Kidney capillary endothelial cell (primary cell): ENCODE data around the gene DAAM1.

Experiments
- DNase-seq: peaks from one replicate; pipeline ENCODE4 v3.0.0-alpha.2; 2018; ENCODE audit warnings: low spot score

Gene DAAM1

GRCh38 chr14:59341858-59342477 lies 153.5 kb downstream of the DAAM1 start:
- DNase-seq = no peak

GRCh38 chr14:59342516-59343484 lies 154.3 kb downstream of the DAAM1 start:
- no peak for DNase-seq

GRCh38 chr14:59343585-59343984 lies 155.1 kb downstream of the DAAM1 start:
- DNase-seq = no peak

GRCh38 chr14:59344016-59344415 lies 155.5 kb downstream of the DAAM1 start:
- no peak for DNase-seq

- DNase-seq = no peak
Observed at GRCh38 chr14:59344691-59345455, 156.4 kb downstream of the DAAM1 start.

GRCh38 chr14:59346329-59346728 lies 157.9 kb downstream of the DAAM1 start:
- DNase-seq = no peak

- no peak for DNase-seq
Observed at GRCh38 chr14:59346796-59347510, 158.5 kb downstream of the DAAM1 start.

- no peak for DNase-seq
Observed at GRCh38 chr14:59347511-59347900, 159.0 kb downstream of the DAAM1 start.

- no peak for DNase-seq
Observed at GRCh38 chr14:59347915-59348314, 159.4 kb downstream of the DAAM1 start.

GRCh38 chr14:59349258-59349701 lies 160.8 kb downstream of the DAAM1 start:
- DNase-seq = no peak

- DNase-seq = no peak
Observed at GRCh38 chr14:59352961-59353360, 164.5 kb downstream of the DAAM1 start.

- DNase-seq = no peak
Observed at GRCh38 chr14:59354666-59355065, 166.2 kb downstream of the DAAM1 start.

- no peak for DNase-seq
Observed at GRCh38 chr14:59355091-59355490, 166.6 kb downstream of the DAAM1 start.

GRCh38 chr14:59356312-59356711 lies 167.8 kb downstream of the DAAM1 start:
- no peak for DNase-seq

- DNase-seq = no peak
Observed at GRCh38 chr14:59356767-59357166, 168.3 kb downstream of the DAAM1 start.

GRCh38 chr14:59358102-59358501 lies 169.6 kb downstream of the DAAM1 start:
- no peak for DNase-seq

GRCh38 chr14:59358784-59359183 lies 170.3 kb downstream of the DAAM1 start:
- no peak for DNase-seq

GRCh38 chr14:59359431-59360124 lies 171.1 kb downstream of the DAAM1 start:
- no peak for DNase-seq

GRCh38 chr14:59360233-59360632 lies 171.8 kb downstream of the DAAM1 start:
- no peak for DNase-seq

- no peak for DNase-seq
Observed at GRCh38 chr14:59360923-59361794, 172.7 kb downstream of the DAAM1 start.
